Chondrocyte (in vitro differentiated cells): ENCODE results near the gene CTAG1B. TPM values are rescaled to one million over a fixed set of nuclear protein-coding genes. Genes with fewer than 3 reads are reported as not detected.
"Not testable (repeated sequence)": the region's sequence is repeated elsewhere in the genome, so short reads cannot be mapped to it uniquely, and the experiment has no call there.

Experiments used
- DNase-seq: peaks from one replicate; pipeline ENCODE4 v3.0.0; 2021; ENCODE audit warnings: mixed read lengths, low spot score
- H3K27ac Mint-ChIP-seq: one replicate; pipeline ENCODE4 v1.8.0; 2021; ENCODE audit warnings: mild to moderate bottlenecking, moderate library complexity, mixed read lengths; ENCODE audit not compliant: unreplicated experiment
- H3K27me3 Mint-ChIP-seq: 2 replicates; pipeline ENCODE4 v1.8.0; 2021; ENCODE audit warnings: low read depth, mixed read lengths
- H3K36me3 Mint-ChIP-seq: 2 replicates; pipeline ENCODE4 v1.8.0; 2021; ENCODE audit warnings: low read depth, mixed read lengths
- H3K4me1 Mint-ChIP-seq: 2 replicates; pipeline ENCODE4 v1.8.0; 2021; ENCODE audit warnings: low read depth, mild to moderate bottlenecking, mixed read lengths
- H3K4me3 Mint-ChIP-seq: one replicate; pipeline ENCODE4 v1.8.0; 2021; ENCODE audit warnings: mild to moderate bottlenecking, moderate library complexity, mixed read lengths; ENCODE audit not compliant: unreplicated experiment
- H3K9me3 Mint-ChIP-seq: 2 replicates; pipeline ENCODE4 v1.8.0; 2021; ENCODE audit warnings: low read depth, mixed read lengths
- total RNA-seq: library from RNA; stranded (reverse); gene quantifications from 3 replicates; pipeline ENCODE4 v1.2.1, GENCODE V29; 2021
- TF ChIP-seq, protein P1 (sequence below): fragments of 200-600 bp; sonication (generic); IDR thresholded peaks from 2 replicates; pipeline ENCODE4 v1.5.0; 2021; ENCODE audit warnings: antibody characterized with exemption, mild to moderate bottlenecking, moderate library complexity

Gene CTAG1B
- total RNA-seq, 1 donor from 2014 or later = not detected

DNA sequence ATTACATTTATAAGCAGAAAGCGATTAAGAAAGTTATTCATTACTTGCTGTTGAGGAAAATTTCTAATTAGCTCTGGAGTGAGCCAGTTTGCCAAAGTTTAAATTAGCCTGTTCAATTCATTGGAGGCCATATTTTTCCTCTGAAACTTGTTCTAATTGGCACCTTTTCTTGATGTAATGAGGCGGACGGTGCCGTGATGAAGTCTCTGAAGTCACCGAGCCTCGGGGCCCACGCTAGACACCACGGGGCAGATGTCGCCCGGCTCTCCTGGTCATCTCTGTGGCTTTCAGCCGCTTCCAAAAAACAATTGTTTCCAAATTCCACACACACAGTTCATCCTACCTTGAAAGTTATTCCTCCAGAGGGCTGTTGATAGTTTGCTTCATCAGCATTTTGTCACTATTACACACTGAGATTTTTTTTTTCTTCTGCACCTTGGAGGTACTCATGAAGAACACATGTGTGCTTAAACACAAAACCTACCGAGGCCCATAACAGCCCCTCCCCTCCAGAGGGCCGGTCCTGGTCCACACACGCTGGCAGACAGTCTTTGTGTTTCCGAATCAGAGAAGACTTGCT, 38.2 kb upstream of the CTAG1B start:
- Mint-ChIP-seq H3K4me3 (no peak overlapping the region), H3K4me1 (no peaks in the 10 kb centered on the region), H3K27ac (no peak overlapping the region), H3K27me3 (no peaks in the 10 kb centered on the region), H3K9me3 (peaks cover 26% of the 10 kb centered on the region), H3K36me3 (no peaks in the 10 kb centered on the region)
- TF ChIP-seq, protein P1, sequence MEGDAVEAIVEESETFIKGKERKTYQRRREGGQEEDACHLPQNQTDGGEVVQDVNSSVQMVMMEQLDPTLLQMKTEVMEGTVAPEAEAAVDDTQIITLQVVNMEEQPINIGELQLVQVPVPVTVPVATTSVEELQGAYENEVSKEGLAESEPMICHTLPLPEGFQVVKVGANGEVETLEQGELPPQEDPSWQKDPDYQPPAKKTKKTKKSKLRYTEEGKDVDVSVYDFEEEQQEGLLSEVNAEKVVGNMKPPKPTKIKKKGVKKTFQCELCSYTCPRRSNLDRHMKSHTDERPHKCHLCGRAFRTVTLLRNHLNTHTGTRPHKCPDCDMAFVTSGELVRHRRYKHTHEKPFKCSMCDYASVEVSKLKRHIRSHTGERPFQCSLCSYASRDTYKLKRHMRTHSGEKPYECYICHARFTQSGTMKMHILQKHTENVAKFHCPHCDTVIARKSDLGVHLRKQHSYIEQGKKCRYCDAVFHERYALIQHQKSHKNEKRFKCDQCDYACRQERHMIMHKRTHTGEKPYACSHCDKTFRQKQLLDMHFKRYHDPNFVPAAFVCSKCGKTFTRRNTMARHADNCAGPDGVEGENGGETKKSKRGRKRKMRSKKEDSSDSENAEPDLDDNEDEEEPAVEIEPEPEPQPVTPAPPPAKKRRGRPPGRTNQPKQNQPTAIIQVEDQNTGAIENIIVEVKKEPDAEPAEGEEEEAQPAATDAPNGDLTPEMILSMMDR = no peak
- no peak for DNase-seq

- peak; percentile 68 for DNase-seq
- no peaks in the 10 kb centered on the region for H3K4me1 Mint-ChIP-seq
- H3K9me3 Mint-ChIP-seq = peaks cover 21% of the 10 kb centered on the region
- no peak overlapping the region for H3K27ac Mint-ChIP-seq
- TF ChIP-seq, protein P1 = no peak
- no peaks in the 10 kb centered on the region for H3K36me3 Mint-ChIP-seq
- no peaks in the 10 kb centered on the region for H3K27me3 Mint-ChIP-seq
- H3K4me3 Mint-ChIP-seq = no peak overlapping the region
Measured at GRCh38 chrX:154655786-154656185, 36.7 kb upstream of the CTAG1B start.

GRCh38 chrX:154655346-154655745, 36.3 kb upstream of the CTAG1B start:
- Mint-ChIP-seq H3K4me1 (peaks cover 2% of the 10 kb centered on the region), H3K27ac (no peak overlapping the region), H3K27me3 (no peaks in the 10 kb centered on the region), H3K4me3 (no peak overlapping the region), H3K36me3 (no peaks in the 10 kb centered on the region), H3K9me3 (peaks cover 20% of the 10 kb centered on the region)
- DNase-seq = peak; percentile 53
- TF ChIP-seq, protein P1 = no peak

DNA sequence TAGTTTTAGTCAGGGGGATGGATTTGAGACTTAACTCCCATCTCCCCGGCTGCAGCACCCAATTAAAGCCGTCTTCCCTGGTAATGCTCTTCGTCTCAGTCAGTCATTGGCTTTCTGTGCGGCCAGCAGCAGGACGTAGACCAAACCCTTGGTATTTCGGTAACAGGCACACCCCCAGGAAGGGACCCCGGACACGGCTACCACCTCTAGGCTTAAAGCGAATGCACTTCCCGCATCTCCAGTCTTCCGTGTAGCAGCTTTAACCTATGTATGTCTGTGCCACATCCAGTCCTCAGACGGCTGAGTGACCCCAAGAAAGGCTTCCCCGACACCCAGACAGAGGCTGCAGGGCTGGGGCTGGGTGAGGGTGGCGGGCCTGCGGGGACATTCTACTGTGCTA, 35.8 kb upstream of the CTAG1B start:
- no peak overlapping the region for H3K27ac Mint-ChIP-seq
- peak; percentile 61 for DNase-seq
- H3K36me3 Mint-ChIP-seq = no peaks in the 10 kb centered on the region
- TF ChIP-seq, protein P1 = no peak
- H3K9me3 Mint-ChIP-seq = peaks cover 18% of the 10 kb centered on the region
- peaks cover 6% of the 10 kb centered on the region for H3K4me1 Mint-ChIP-seq
- H3K4me3 Mint-ChIP-seq = no peak overlapping the region
- no peaks in the 10 kb centered on the region for H3K27me3 Mint-ChIP-seq

DNA sequence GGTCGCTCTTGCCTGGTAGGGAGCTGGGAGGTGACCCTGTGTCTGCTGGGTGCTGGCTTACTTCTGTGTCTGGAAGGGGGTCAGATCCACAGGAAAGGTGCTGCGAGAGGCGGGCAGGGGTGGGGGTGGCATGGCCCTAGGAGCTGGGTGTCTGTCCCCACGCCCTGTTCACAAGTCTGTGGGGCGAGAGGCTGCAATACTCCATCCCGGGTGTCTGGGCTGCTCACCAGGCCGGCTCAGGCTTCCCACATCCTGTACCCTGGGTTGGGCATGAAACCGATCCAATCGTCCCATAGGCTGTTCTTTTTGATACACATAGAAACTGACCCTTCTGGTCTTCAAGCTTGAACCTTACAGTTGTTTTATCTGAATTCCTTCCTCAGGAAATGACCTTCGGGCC, 35.3 kb upstream of the CTAG1B start:
- Mint-ChIP-seq H3K36me3 (no peaks in the 10 kb centered on the region), H3K27ac (no peak overlapping the region), H3K4me3 (no peak overlapping the region), H3K4me1 (peaks cover 10% of the 10 kb centered on the region), H3K9me3 (peaks cover 22% of the 10 kb centered on the region), H3K27me3 (no peaks in the 10 kb centered on the region)
- peak; percentile 75 for DNase-seq
- TF ChIP-seq, protein P1 = no peak

DNA sequence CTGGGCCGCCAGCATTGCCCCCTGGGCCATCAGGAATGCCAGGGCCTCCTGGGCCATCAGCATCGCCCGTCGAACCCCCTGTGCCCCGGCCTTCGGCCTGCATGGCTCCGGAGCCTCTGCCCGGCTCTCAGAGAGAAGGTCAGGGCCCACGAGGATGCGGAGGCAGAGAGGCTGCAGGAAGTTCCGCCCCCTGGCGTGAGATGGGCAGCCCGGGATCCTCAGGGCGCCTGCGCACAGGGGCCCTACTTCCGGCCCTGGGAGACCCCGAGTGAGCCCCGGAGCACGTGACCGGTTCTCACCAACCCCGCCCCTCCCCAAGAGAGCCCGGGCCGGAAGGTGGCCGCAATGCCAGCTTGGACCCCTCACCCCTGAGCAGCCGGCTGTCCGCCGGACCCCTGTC, 34.3 kb upstream of the CTAG1B start, which contains the start of gene CTAG2:
Gene CTAG2, minus strand, starts transcription at position 167 of the 400 bp plus-strand sequence. Its CDS starts 64 bp downstream, at position 103.
- H3K27me3 Mint-ChIP-seq = not testable (repeated sequence)

More for the DNA sequence above, 34.3 kb upstream of the CTAG1B start, which contains the start of gene CTAG2:
- H3K36me3 Mint-ChIP-seq, H3K4me1 Mint-ChIP-seq, DNase-seq, H3K27ac Mint-ChIP-seq, H3K4me3 Mint-ChIP-seq: not testable (repeated sequence)
- H3K9me3 Mint-ChIP-seq = peaks cover 17% of the 10 kb centered on the region
